Motor neuron (in vitro differentiated cells): ENCODE results near the gene HSF4. TPM values are rescaled to one million over a fixed set of nuclear protein-coding genes. Genes with fewer than 3 reads are reported as not detected.
A peak's percentile ranks its signal among the peaks of the same experiment; 100 is the strongest.

Experiments
- ATAC-seq, 8 experiments: fragments of 200-7000 bp; cut with Tn5 transposase; replicated peaks in 6 of 8; 2 replicates each; pipeline ENCODE4 v1.8.0; 2021; ENCODE audit warnings: mild to moderate bottlenecking in 8 of 8, moderate library complexity in 8 of 8
- H3K27ac ChIP-seq, 2 donors: fragments of 250-450 bp; sonication (Bioruptor Pico); 2 replicates each; pipeline ENCODE4 v1.9.0; 2021; ENCODE audit warnings: antibody characterized with exemption in 2 of 2, mild to moderate bottlenecking in 2 of 2, moderate library complexity in 1 of 2
- H3K4me1 ChIP-seq, 2 donors: fragments of 250-450 bp; sonication (Bioruptor Pico); replicated peaks in 1 of 2; 2 replicates each; pipeline ENCODE4 v1.6.1; 2021; ENCODE audit warnings: antibody characterized with exemption in 2 of 2, mild to moderate bottlenecking in 2 of 2, moderate library complexity in 1 of 2
- H3K4me3 ChIP-seq, 5 donors: fragments of 250-450 bp; sonication (Bioruptor Pico); 2 replicates each; pipeline ENCODE4 v1.9.0; 2021; ENCODE audit warnings: antibody characterized with exemption in 5 of 5, mild to moderate bottlenecking in 5 of 5, moderate library complexity in 4 of 5
- WGBS, 10 experiments: fragments of 450-650 bp; shearing (Covaris generic); methylation state at CpG; one replicate each; pipeline ENCODE4 v1.0.0; 2022; 5-methylcytosine and 5-hydroxymethylcytosine counted together
- in situ Hi-C, 9 experiments: fragments of 400-800 bp; cut with MboI; loops; one replicate each; pipeline ENCODE4 v1.15.0; 2021; ENCODE audit warnings: low sequenced_read_pairs in 9 of 9, low pct_unique_long_range_greater_than_20kb in 2 of 9; ENCODE audit not compliant: unreplicated experiment in 9 of 9
- total RNA-seq, 8 experiments: library from RNA; unstranded; fragments of 300-600 nt; gene quantifications; 2 replicates each; pipeline versions ENCODE4 v1.2.3 to v1.2.4, GENCODE V29; 2022

HSF4 gene
- total RNA-seq, 8 experiments from 2014 or later = 4.6 to 33.1 (median 18.4) TPM

- in situ Hi-C loops = no loop called here
- peak within 1 kb of the TSS; percentile 86 to 92 for H3K27ac ChIP-seq
- H3K4me3 ChIP-seq = peak within 1 kb of the TSS; percentile 79 to 98 (median 89)
- peak; percentile 92 to 99 (median 95) for ATAC-seq
- peaks cover 12 to 16% of the 10 kb centered on the region in 2 donors for H3K4me1 ChIP-seq
- WGBS, 10 experiments = 0% methylated on average over 1 to 17 of the region's 54 CpGs; no CpG with 5 or more reads in 4 of the 10 experiments
Observed at GRCh38 chr16:67191995-67192681, 27.6 kb downstream of the HSF4 start, which contains the start of gene E2F4. TSS of gene E2F4 (plus strand) at chr16:67192155. CDS start at chr16:67192228, 73 bp downstream.

DNA sequence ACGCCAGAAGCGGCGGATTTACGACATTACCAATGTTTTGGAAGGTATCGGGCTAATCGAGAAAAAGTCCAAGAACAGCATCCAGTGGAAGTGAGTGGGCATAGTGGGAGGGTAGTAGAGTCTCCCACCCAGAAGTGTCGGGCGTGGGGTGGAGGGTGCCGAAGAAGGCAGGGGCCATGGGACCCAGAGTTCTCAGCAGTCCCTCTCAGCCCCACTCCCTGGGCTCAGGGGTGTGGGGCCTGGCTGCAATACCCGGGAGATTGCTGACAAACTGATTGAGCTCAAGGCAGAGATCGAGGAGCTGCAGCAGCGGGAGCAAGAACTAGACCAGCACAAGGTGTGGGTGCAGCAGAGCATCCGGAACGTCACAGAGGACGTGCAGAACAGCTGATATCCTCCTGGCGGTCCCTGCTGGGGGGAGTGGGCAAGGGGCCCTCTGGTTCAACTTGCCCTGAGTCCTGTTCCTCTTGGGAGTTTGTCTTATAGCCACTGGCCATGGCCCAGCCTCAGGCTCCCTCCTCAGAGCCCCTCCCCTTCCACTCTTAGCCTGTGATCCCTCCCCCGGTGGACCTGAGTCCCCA is 28.3 kb downstream of the HSF4 start:
- Histone ChIP-seq H3K4me1 (peaks cover 12 to 16% of the 10 kb centered on the region in 2 donors), H3K4me3 (peak overlapping the region; percentile 79 to 98 (median 89)), H3K27ac (peak overlapping the region; percentile 86 to 92)
- in situ Hi-C loops = no loop called here
- 10 to 36% (median 20%) methylated on average over 1 to 6 of the region's 17 CpGs; no CpG with 5 or more reads in 7 of the 10 experiments for WGBS, 10 experiments
- no peak for ATAC-seq

- peak overlapping the region in 4 of 5 donors; percentile 79 to 98 (median 88) for H3K4me3 ChIP-seq
- in situ Hi-C loops = no loop called here
- no peak overlapping the region for H3K27ac ChIP-seq
- H3K4me1 ChIP-seq = peaks cover 12 to 16% of the 10 kb centered on the region in 2 donors
- no peak for ATAC-seq
Observed at GRCh38 chr16:67193536-67193935, 29.0 kb downstream of the HSF4 start.

- 67 to 100% methylated on average over 1 of the region's 6 CpGs; no CpG with 5 or more reads in 8 of the 10 experiments for WGBS, 10 experiments
- in situ Hi-C loops = no loop called here
- H3K27ac ChIP-seq = no peak overlapping the region
- no peak for ATAC-seq
- H3K4me1 ChIP-seq = peaks cover 12 to 16% of the 10 kb centered on the region in 2 donors
- H3K4me3 ChIP-seq = no peak overlapping the region
Observed at GRCh38 chr16:67194260-67194659, 29.7 kb downstream of the HSF4 start.

- 20 to 100% (median 80%) methylated on average over 1 to 2 of the region's 5 CpGs; no CpG with 5 or more reads in 6 of the 10 experiments for WGBS, 10 experiments
- in situ Hi-C loops = no loop called here
- H3K4me3 ChIP-seq = no peak overlapping the region
- no peak for ATAC-seq
- no peak overlapping the region for H3K27ac ChIP-seq
- peaks cover 12% of the 10 kb centered on the region in 2 donors for H3K4me1 ChIP-seq
Observed at GRCh38 chr16:67195676-67196075, 31.1 kb downstream of the HSF4 start.

- H3K27ac ChIP-seq = no peak overlapping the region
- ATAC-seq = no peak
- in situ Hi-C loops = no loop called here
- WGBS, 10 experiments = 100% methylated on average over 1 of the region's 1 CpG; no CpG with 5 or more reads in 8 of the 10 experiments
- H3K4me1 ChIP-seq = peaks cover 9 to 12% of the 10 kb centered on the region in 2 donors
- H3K4me3 ChIP-seq = no peak overlapping the region
Observed at GRCh38 chr16:67196881-67197280, 32.3 kb downstream of the HSF4 start.

DNA sequence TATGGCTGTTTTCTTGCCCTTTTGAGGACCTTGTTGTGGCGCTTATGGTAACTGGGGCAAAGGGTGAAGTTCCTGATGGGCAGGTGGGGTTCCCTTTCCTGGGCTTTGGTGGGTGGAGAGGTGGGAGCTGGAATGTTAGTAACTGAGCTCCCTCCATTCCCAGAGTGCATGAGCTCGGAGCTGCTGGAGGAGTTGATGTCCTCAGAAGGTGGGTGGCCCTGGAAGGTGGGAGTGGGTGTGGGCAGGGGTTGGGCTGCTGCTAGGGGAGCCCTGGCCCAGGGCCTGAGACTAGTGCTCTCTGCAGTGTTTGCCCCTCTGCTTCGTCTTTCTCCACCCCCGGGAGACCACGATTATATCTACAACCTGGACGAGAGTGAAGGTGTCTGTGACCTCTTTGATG is 33.2 kb downstream of the HSF4 start:
- no peak overlapping the region for H3K27ac ChIP-seq
- WGBS, 10 experiments = 60 to 80% (median 77%) methylated on average over 1 to 3 of the region's 6 CpGs; no CpG with 5 or more reads in 7 of the 10 experiments
- peak in 3 of 8 experiments; percentile 2 to 8 (median 2) for ATAC-seq
- in situ Hi-C loops = no loop called here
- H3K4me1 ChIP-seq = peaks cover 9 to 12% of the 10 kb centered on the region in 2 donors
- no peak overlapping the region for H3K4me3 ChIP-seq

GRCh38 chr16:67198238-67198734 is 33.7 kb downstream of the HSF4 start:
- Histone ChIP-seq H3K27ac (no peak overlapping the region), H3K4me1 (peaks cover 3 to 7% of the 10 kb centered on the region in 2 donors), H3K4me3 (no peak overlapping the region)
- in situ Hi-C loops = no loop called here
- ATAC-seq = peak; percentile 10 to 87 (median 44)
- 10 to 93% (median 91%) methylated on average over 2 to 4 of the region's 12 CpGs; no CpG with 5 or more reads in 7 of the 10 experiments for WGBS, 10 experiments

DNA sequence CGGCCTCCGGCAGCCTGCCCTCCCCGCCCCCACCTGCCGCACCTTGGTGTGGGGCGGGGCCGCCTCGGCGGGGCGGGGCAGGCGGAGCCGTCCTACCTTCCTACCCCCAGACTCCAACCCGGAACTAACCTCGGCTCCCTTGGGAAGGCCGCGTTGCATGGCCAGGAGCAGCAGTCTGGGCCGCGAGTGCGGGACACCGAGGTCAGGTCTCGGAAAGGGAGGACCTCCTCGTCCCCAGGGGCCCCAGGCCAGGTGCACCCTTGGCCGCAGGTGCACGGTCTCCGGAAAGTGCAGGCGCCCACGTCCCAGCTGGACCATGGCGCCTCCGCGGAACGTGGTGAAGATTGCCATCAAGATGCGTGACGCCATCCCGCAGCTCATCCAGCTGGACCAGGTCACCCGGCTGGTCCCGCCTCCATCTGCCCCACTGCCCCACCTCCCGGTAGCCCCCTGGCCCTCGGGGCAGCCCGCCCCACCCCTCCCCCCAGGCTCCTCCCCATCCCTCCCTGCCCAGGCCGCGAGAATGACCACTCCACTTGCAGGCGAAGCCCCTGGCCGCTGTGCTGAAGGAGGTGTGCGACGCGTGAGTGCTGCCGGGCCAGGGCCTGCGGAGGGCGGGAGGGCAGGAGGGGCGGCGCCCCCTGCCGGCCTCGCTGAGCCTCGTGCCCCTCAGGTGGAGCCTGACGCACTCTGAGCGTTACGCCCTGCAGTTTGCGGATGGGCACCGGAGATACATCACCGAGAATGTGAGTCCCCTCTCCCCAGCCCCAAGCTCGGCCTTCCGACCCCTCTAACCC is 34.7 kb downstream of the HSF4 start, which contains the start of gene ELMO3:
Gene ELMO3, plus strand, starts transcription at position 121 of the 797 bp plus-strand sequence. Its CDS starts 196 bp downstream, at position 317.
- no peak within 1 kb of the TSS for H3K27ac ChIP-seq
- H3K4me3 ChIP-seq = no peak within 1 kb of the TSS
- in situ Hi-C loops = no loop called here
- H3K4me1 ChIP-seq = no peaks in the 10 kb centered on the region
- 40% methylated on average over 1 of the region's 61 CpGs; no CpG with 5 or more reads in 9 of the 10 experiments for WGBS, 10 experiments
- peak in 4 of 8 experiments; percentile 2 to 9 (median 6) for ATAC-seq

GRCh38 chr16:67199808-67200198 is 35.3 kb downstream of the HSF4 start:
- in situ Hi-C loops = no loop called here
- H3K4me1 ChIP-seq = no peaks in the 10 kb centered on the region
- no peak overlapping the region for H3K4me3 ChIP-seq
- H3K27ac ChIP-seq = no peak overlapping the region
- no CpG with 5 or more reads among the region's 22 CpGs for WGBS, 10 experiments
- peak in 1 of 8 experiments; percentile 1 for ATAC-seq

GRCh38 chr16:67200491-67200890 is 35.9 kb downstream of the HSF4 start:
- H3K27ac ChIP-seq = no peak overlapping the region

GRCh38 chr16:67201411-67202345 is 37.1 kb downstream of the HSF4 start:
- no peaks in the 10 kb centered on the region for H3K4me1 ChIP-seq
- no peak for ATAC-seq
- H3K4me3 ChIP-seq = no peak overlapping the region
- H3K27ac ChIP-seq = no peak overlapping the region
- 60 to 100% (median 97%) methylated on average over 1 to 12 of the region's 40 CpGs; no CpG with 5 or more reads in 5 of the 10 experiments for WGBS, 10 experiments
- in situ Hi-C loops = no loop called here

More at GRCh38 chr16:67200491-67200890, 35.9 kb downstream of the HSF4 start:
- H3K4me1 ChIP-seq = no peaks in the 10 kb centered on the region
- 76% methylated on average over 3 of the region's 8 CpGs; no CpG with 5 or more reads in 9 of the 10 experiments for WGBS, 10 experiments
- no peak for ATAC-seq
- in situ Hi-C loops = no loop called here
- no peak overlapping the region for H3K4me3 ChIP-seq
